HG02763 (cell line): ENCODE data around the gene SPG11.
"Not testable (repeated sequence)": the region's sequence is repeated elsewhere in the genome, so short reads cannot be mapped to it uniquely, and the experiment has no call there.

Source experiments
- ATAC-seq: cut with Tn5 transposase; IDR thresholded peaks from one replicate; pipeline ENCODE4 v1.9.1; 2021; ENCODE audit warnings: mild to moderate bottlenecking, moderate library complexity; ENCODE audit not compliant: unreplicated experiment

SPG11 gene

DNA sequence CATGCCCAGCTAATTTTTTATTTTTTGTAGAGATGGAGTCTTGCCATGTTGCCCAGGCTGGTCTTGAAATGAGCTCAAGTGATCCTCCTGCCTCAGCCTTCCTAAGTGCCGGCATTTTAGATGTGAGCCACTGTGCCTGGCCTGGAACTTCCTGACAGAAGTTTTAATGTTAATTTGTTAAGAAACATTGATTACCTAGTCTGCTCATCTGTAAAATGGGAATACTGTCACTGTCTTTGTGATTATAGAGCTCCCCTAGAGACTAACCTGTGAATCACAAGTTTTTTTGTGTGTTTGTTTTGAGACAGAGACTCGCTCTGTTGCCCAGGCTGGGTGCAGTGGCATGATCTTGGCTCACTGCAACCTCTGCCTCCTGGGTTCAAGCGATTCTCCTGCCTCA, 130.8 kb downstream of the SPG11 start:
- ATAC-seq: no peak

DNA sequence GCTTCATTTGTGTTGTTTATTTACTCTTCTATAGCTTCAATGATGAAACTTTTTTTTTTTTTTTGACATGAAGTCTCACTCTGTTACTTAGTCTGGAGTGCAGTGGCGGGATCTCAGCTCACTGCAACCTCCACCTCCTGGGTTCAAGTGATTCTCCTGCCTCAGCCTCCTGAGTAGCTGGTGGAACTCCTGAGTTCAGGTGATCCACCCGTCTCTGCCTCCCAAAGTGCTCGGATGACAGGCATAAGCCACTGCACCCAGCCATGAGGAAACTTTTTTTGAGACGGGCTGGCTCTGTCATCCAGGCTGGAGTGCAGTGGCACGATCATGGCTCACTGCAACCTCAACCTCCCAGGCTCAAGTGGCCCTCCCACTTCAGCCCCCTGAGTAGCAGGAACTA, 131.2 kb downstream of the SPG11 start:
- not testable (repeated sequence) for ATAC-seq

DNA sequence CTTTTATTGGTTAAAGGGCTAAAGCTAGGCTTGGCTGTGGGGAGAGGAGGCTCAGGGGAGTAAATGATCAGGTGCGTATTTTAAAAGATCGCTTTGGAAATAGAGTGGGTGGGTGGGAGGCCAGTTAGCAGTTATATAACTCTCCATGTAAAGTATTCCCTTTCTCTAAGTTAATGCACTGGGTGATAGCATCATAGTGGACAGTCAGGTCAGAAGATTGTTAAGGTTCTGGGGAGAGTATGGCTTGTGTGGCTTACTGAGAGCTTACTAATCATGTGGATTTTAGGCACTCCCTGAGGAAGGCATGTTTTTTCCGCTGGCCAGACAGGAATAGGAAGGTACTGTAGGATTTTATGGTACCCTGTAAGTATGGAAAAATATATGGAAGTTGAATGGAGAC, 132.8 kb downstream of the SPG11 start:
- no peak for ATAC-seq

DNA sequence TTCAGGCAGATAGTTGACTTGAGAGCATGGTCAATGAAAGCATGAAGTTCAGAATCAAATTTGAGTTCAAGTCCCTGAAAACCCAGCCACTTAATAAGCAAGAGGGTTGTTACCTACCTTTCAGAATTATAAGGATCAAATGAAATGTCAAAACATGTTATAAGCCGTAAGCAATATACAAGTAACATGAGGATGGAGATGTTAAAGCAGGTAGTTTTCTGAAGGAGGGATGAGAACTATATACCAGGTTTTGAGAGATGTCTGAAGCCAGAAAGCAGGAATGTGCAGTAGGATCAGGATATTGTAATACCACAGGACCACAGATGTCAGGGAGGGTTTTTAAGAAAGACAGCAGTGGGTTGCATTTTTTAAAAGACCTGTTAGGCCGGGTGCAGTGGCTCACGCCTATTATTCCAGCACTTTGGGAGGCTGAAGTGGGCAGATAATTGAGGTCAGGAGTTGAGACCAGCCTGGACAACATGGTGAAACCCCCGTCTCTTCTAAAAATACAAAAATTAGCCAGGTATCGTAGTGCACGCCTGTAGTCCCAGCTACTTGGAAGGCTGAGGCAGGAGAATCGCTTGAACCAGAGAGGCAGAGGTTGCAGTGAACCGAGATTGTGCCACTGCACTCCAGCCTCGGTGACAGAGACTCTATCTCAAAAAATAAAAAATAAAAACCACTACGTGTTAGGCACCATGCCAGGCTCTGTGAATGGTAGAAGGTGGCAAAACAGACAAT, 133.4 kb downstream of the SPG11 start:
- no peak for ATAC-seq

DNA sequence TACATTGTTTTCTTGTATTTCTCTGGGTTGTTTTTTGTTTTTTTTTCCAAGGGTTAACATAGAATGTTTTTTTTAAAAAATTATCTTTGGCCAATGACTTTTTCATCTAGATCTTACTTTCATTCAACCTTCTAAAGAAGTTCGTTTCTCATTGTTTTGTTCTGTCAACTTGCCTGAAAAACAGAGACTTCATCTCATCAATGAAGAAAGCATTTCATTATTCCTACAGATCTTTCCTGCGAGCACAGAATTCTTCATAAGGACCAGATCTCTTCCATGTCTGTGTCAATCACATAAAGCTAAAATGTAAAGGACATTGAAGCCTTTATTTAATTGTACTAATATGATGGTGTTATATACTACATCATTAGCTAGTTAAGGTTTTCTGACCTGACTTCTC, 136.2 kb downstream of the SPG11 start:
- ATAC-seq: no peak

DNA sequence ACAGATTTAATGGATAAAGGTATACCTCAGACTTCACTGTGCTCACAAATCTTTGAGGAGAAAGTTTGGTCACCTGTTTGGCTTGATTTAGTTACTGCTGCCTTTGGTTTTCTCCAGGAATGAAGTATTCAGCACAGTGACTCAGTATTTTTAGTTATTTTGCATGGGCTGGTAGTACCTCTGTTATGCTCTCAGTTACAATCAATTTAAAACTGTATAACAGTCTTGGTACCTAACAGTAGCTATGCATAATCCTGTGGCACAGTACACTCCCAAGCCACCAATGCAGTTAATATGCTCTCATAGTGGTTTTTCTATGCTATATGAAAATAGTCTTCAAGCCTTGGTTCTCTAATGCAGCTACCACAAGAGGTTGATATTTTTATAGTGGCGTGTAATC, 138.4 kb downstream of the SPG11 start:
- ATAC-seq: no peak

DNA sequence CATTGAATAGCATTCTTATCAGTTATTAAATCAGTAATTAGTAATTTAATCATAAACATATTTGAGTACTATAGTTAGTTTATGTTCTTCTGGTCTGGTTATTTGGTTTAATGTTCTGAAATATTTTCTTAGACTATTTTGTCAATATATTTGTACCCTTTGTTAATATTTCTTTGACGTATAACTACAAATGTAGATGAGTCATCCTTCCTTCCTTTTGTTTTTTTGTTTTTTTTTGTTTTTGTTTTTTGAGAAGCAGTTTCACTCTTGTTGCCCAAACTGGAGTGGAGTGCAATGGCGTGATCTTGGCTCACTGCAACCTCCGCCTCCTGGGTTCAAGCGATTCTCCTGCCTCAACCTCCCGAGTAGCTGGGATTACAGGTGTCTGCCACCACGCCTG, 143.9 kb downstream of the SPG11 start:
- no peak for ATAC-seq

DNA sequence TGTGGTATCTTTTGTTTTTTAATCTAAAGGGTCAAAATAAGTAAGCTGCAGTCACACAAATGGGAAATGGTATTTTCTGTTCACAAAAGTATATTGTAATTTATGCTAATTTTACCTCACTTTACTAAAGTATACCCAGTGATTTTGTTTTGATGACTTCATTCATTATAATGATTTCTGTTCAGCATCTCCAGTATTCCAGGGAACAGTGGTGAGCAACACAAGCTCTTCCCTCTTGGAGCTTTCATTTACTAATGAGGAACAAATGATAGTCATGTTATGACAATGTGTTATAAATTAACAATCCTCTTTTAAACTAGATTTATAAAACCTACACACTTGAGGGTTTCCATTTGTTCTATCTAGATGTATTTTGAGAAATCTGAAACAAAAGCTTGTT, 147.0 kb downstream of the SPG11 start:
- ATAC-seq: no peak
